A549 (cell line): ENCODE measurements around the gene TMPRSS7. TPM values are rescaled to one million over a fixed set of nuclear protein-coding genes. Genes with fewer than 3 reads are reported as not detected.

Experiments
- ATAC-seq, 2 experiments: fragments of 200-7000 bp in 1 of 2; fragments of >200 bp in 1 of 2; cut with Nextera tagmentation in 1 of 2; cut with Tn5 transposase in 1 of 2; 3 replicates each; pipeline versions ENCODE4 v1.8.0 to v1.9.1; 2018 to 2020; ENCODE audit warnings: mild to moderate bottlenecking in 1 of 2, moderate library complexity in 1 of 2
- CTCF ChIA-PET: fragments of 300-600 bp; sonication (Branson Sonifier 250); formaldehyde crosslinking; extraction: SDS; loops from one replicate; lab custom pipeline; 2021; ENCODE audit warnings: antibody characterized with exemption, inconsistent platforms; lab: Yijun Ruan, JAX
- POLR2A ChIA-PET: fragments of 350-600 bp; formaldehyde crosslinking; extraction: SDS; loops from one replicate; lab custom pipeline; 2021; ENCODE audit warnings: antibody characterized with exemption, inconsistent platforms; lab: Yijun Ruan, JAX
- DNase-seq, 2 experiments: peaks; one replicate each; pipeline versions ENCODE4 v3.0.0 to v3.0.0-alpha.2; 2011 to 2016; ENCODE audit warnings: low read depth in 1 of 2, low spot score in 1 of 2
- FAIRE-seq: peaks from 2 replicates; lab custom pipeline; 2011; peaks lifted over from hg19 to GRCh38; lab: Jason Lieb, UNC
- H3K27ac ChIP-seq, 2 experiments: fragments of >200 bp; sonication (Bioruptor Twin); formaldehyde crosslinking; 3 replicates each; pipeline ENCODE4 v1.5.1; 2016 to 2017
- H3K4me1 ChIP-seq: fragments of >200 bp; sonication (Bioruptor Twin); formaldehyde crosslinking; 3 replicates; pipeline ENCODE4 v1.6.1; 2016
- H3K4me2 ChIP-seq: fragments of >200 bp; sonication (Bioruptor Twin); formaldehyde crosslinking; 3 replicates; pipeline ENCODE4 v1.6.1; 2016
- H3K4me3 ChIP-seq: fragments of >200 bp; sonication (Bioruptor Twin); formaldehyde crosslinking; 3 replicates; pipeline ENCODE4 v1.5.1; 2016
- H3K9me3 ChIP-seq: fragments of >200 bp; sonication (Bioruptor Twin); formaldehyde crosslinking; 3 replicates; pipeline ENCODE4 v1.6.1; 2016
- BCL3 ChIP-seq: fragments of >200 bp; sonication (Bioruptor Twin); formaldehyde crosslinking; IDR thresholded peaks from 3 replicates; pipeline ENCODE4 v1.6.1; 2016
- CHD2 ChIP-seq: fragments of 150-350 bp; IDR thresholded peaks from 2 replicates; pipeline ENCODE4 v1.6.1; 2014; ENCODE audit warnings: low read length; ENCODE audit not compliant: partially characterized antibody
- CHD4 ChIP-seq: fragments of 200-600 bp; sonication (generic); IDR thresholded peaks from 2 replicates; pipeline ENCODE4 v1.6.1; 2016; ENCODE audit warnings: antibody characterized with exemption, mild to moderate bottlenecking, borderline replicate concordance
- EHF ChIP-seq: fragments of 250-450 bp; sonication (Bioruptor Pico); IDR thresholded peaks from 2 replicates; pipeline ENCODE4 v1.5.0; 2020; ENCODE audit warnings: mild to moderate bottlenecking
- EP300 ChIP-seq, 2 experiments: fragments of >200 bp; sonication (Bioruptor Twin); formaldehyde crosslinking; IDR thresholded peaks; 2 replicates in 1 of 2; 3 replicates in 1 of 2; pipeline ENCODE4 v1.6.1; 2016 to 2017
- FOSL2 ChIP-seq, 2 experiments: fragments of 450-650 bp in 1 of 2; fragments of >200 bp in 1 of 2; sonication (Bioruptor Twin) in 1 of 2; formaldehyde crosslinking; IDR thresholded peaks; 2 replicates each; pipeline versions ENCODE4 v1.5.0 to v1.6.1; 2016 to 2020; ENCODE audit warnings: mild to moderate bottlenecking in 1 of 2, moderate library complexity in 1 of 2
- HEYL ChIP-seq: fragments of 250-450 bp; sonication (Bioruptor Pico); IDR thresholded peaks from 2 replicates; pipeline ENCODE4 v1.8.0; 2021; ENCODE audit warnings: mild to moderate bottlenecking, moderate library complexity
- HOXB5 ChIP-seq: fragments of 250-450 bp; sonication (Bioruptor Pico); IDR thresholded peaks from 2 replicates; pipeline ENCODE4 v1.5.0; 2020; ENCODE audit warnings: mild to moderate bottlenecking, moderate library complexity
- JUNB ChIP-seq: fragments of >200 bp; sonication (Bioruptor Twin); formaldehyde crosslinking; IDR thresholded peaks from 2 replicates; pipeline ENCODE4 v1.6.1; 2016
- MAFK ChIP-seq: fragments of 450-650 bp; IDR thresholded peaks from 2 replicates; pipeline ENCODE4 v1.6.1; 2014; ENCODE audit not compliant: partially characterized antibody
- NR3C1 ChIP-seq: fragments of >200 bp; sonication (Bioruptor Twin); formaldehyde crosslinking; IDR thresholded peaks from 3 replicates; pipeline ENCODE4 v1.6.1; 2017
- RAD21 ChIP-seq, 2 experiments: fragments of >200 bp in 1 of 2; sonication (Bioruptor Twin) in 1 of 2; formaldehyde crosslinking in 1 of 2; IDR thresholded peaks in 1 of 2; conservative IDR thresholded peaks in 1 of 2; 2 replicates in 1 of 2; 3 replicates in 1 of 2; pipeline ENCODE4 v1.6.1; 2012 to 2018; ENCODE audit warnings: inconsistent platforms in 1 of 2
- WGBS: methylation state at CpG from one replicate; pipeline ENCODE4 v1.1.6; 2017; ENCODE audit errors: missing lambda C conversion rate; 5-methylcytosine and 5-hydroxymethylcytosine counted together
- polyA plus RNA-seq, 4 experiments: library from polyadenylated mRNA; depleted of rRNA in 3 of 4; stranded (reverse); fragments of >200 nt; fragmentation: RNase III in 1 of 4; extraction: RNeasy Plus Mini Kit Qiagen cat#74134 plus additional on column Dnase treatment in 1 of 4; gene quantifications; 2 replicates in 3 of 4; 3 replicates in 1 of 4; pipeline ENCODE4 v1.2.3, GENCODE V29; 2011 to 2017
- TF ChIP-seq, protein P1 (sequence below): IDR thresholded peaks from 2 replicates; pipeline ENCODE4 v1.6.1; 2012
- TF ChIP-seq, protein P2 (sequence below): IDR thresholded peaks from 2 replicates; pipeline ENCODE4 v1.6.1; 2012

The TMPRSS7 gene
- polyA plus RNA-seq, 2 of the 4 experiments (the other 2 are of a cell fraction) = 0.04 to 0.09 TPM

- DNase-seq (peak; percentile 81 to 94), FAIRE-seq (peak; percentile 99), ATAC-seq (peak; percentile 91 to 95)
- Histone ChIP-seq H3K4me1 (peaks cover 47% of the 10 kb centered on the region), H3K27ac (peak overlapping the region; percentile 29 to 51; a peak in 3 of 6 replicates), H3K4me3 (no peak overlapping the region), H3K4me2 (peak overlapping the region; percentile 69), H3K9me3 (no peaks in the 10 kb centered on the region)
- ChIA-PET POLR2A (interaction anchor here (0.5 to 1.1 kb wide), 3 partner anchors 11 to 1694 kb away, joined by 4 to 8 read pairs (median 5); partner anchors contain the start of genes ATP6V1A and C3orf52), CTCF (interaction anchor here (0.9 to 1.7 kb wide), 2 partner anchors 63 to 94 kb away, joined by 3 to 4 read pairs; no protein-coding TSS in a partner anchor)
- 1% methylated on average over 4 of the region's 4 CpGs for WGBS
- TF ChIP-seq, protein P1, sequence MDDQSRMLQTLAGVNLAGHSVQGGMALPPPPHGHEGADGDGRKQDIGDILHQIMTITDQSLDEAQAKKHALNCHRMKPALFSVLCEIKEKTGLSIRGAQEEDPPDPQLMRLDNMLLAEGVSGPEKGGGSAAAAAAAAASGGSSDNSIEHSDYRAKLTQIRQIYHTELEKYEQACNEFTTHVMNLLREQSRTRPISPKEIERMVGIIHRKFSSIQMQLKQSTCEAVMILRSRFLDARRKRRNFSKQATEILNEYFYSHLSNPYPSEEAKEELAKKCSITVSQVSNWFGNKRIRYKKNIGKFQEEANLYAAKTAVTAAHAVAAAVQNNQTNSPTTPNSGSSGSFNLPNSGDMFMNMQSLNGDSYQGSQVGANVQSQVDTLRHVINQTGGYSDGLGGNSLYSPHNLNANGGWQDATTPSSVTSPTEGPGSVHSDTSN = no peak
- TF ChIP-seq, protein P2, sequence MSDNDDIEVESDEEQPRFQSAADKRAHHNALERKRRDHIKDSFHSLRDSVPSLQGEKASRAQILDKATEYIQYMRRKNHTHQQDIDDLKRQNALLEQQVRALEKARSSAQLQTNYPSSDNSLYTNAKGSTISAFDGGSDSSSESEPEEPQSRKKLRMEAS = peak; percentile 56; the same call in 1 of the 2 replicates
- TF ChIP-seq RAD21 (conservative IDR thresholded peaks at IDR 0.05 in 1 of 2, IDR thresholded peaks at IDR 0.05 in 1 of 2) = 0 out of 5 replicates have a peak, but pooled peaks of 1 of the 2 experiments have one; percentile 2
- peak; percentile 64 for TF ChIP-seq MAFK
- peak; percentile 76 for TF ChIP-seq FOSL2 (IDR thresholded peaks at IDR 0.05)
- TF ChIP-seq FOSL2 (CRISPR knock-in tag; IDR thresholded peaks at IDR 0.05) = peak; percentile 96
- TF ChIP-seq JUNB = peak; percentile 78
Observed at GRCh38 chr3:112097378-112097777, 62.8 kb downstream of the TMPRSS7 start.

- WGBS = 21% methylated on average over 2 of the region's 2 CpGs
- H3K4me3 ChIP-seq = no peak overlapping the region
- H3K4me2 ChIP-seq = peak overlapping the region; percentile 47
- CTCF ChIA-PET = no interaction called here
- H3K9me3 ChIP-seq = no peaks in the 10 kb centered on the region
- FAIRE-seq = no peak
- POLR2A ChIA-PET = no interaction called here
- peak in 1 of 2 experiments; percentile 71 for DNase-seq
- peak in 1 of 2 experiments; percentile 14; a peak in 1 of 5 replicates for TF ChIP-seq EP300 (IDR thresholded peaks at IDR 0.05)
- TF ChIP-seq NR3C1 = no peak
- no peak for TF ChIP-seq HEYL (CRISPR knock-in tag)
- peak; percentile 54 for TF ChIP-seq JUNB
- peak; percentile 14; the same call in 1 of the 2 replicates for TF ChIP-seq FOSL2 (IDR thresholded peaks at IDR 0.05)
- peak; percentile 66 for TF ChIP-seq FOSL2 (CRISPR knock-in tag; IDR thresholded peaks at IDR 0.05)
- no peak for TF ChIP-seq EHF (CRISPR knock-in tag)
- H3K4me1 ChIP-seq = peaks cover 30% of the 10 kb centered on the region
- ATAC-seq = peak; percentile 79 to 80
- peak overlapping the region in 1 of 2 experiments; percentile 45; a peak in 4 of 6 replicates for H3K27ac ChIP-seq
Observed at GRCh38 chr3:112101916-112102315, 67.4 kb downstream of the TMPRSS7 start.

DNA sequence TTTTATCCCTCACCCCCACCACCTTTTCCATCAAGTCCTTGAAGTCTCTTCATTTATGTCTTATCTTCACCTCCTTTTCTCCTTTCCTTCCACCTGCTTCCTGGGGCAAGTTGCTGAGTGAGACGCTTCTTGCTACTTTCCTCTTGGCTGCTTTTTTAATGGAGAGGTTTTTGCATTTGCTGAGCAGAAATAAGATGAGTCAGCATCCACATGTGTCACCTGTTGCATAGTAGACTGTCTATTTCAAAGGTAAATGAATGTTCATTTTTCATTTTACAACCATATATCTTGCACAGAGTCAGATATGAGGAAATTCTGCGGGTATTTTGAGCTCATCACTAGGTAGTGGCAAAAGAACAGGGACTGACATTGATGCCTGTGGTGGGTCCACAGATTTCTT is 70.2 kb downstream of the TMPRSS7 start:
- Histone ChIP-seq H3K4me2 (no peak overlapping the region), H3K4me3 (no peak overlapping the region), H3K4me1 (peaks cover 16% of the 10 kb centered on the region), H3K9me3 (no peaks in the 10 kb centered on the region), H3K27ac (no peak overlapping the region)
- DNase-seq = no peak
- CTCF ChIA-PET = interaction anchor here (1.6 kb wide), 1 partner anchor 9 kb away, joined by 3 read pairs; no protein-coding TSS in a partner anchor
- WGBS = 86% methylated on average over 2 of the region's 2 CpGs
- peak; percentile 89 for TF ChIP-seq MAFK
- no peak for TF ChIP-seq CHD4
- no peak for ATAC-seq
- POLR2A ChIA-PET = no interaction called here
- FAIRE-seq = no peak

GRCh38 chr3:112109322-112109721 is 74.8 kb downstream of the TMPRSS7 start:
- no peak for DNase-seq
- no peaks in the 10 kb centered on the region for H3K4me1 ChIP-seq
- H3K27ac ChIP-seq = no peak overlapping the region
- whole genome bisulfite sequencing = 70% methylated on average over 5 of the region's 5 CpGs
- no peak overlapping the region for H3K4me2 ChIP-seq
- POLR2A ChIA-PET = no interaction called here
- H3K9me3 ChIP-seq = no peaks in the 10 kb centered on the region
- ATAC-seq = no peak
- FAIRE-seq = no peak
- H3K4me3 ChIP-seq = no peak overlapping the region
- CTCF ChIA-PET = interaction anchor here (1.4 kb wide), 1 partner anchor 96 kb away, joined by 3 read pairs; no protein-coding TSS in a partner anchor
- no peak for TF ChIP-seq HOXB5 (CRISPR knock-in tag)
- no peak for TF ChIP-seq BCL3
- TF ChIP-seq CHD2 = no peak
